ENCODE data around the gene TUBA8.

GRCh38 chr22:18109410-18110193 is 1.0 kb upstream of the TUBA8 start:
- TF ChIP-seq EGR1 (IDR thresholded peaks at IDR 0.05) (no peak), TAF1 (IDR thresholded peaks at IDR 0.05; ENCODE audit: low read depth) (no peak), FOXM1 (IDR thresholded peaks at IDR 0.05; ENCODE audit: borderline replicate concordance, low read depth) (no peak), REST (IDR thresholded peaks at IDR 0.05; ENCODE audit: low read depth) (no peak), CREB1 (IDR thresholded peaks at IDR 0.05; ENCODE audit: low read depth) (no peak), RAD21 (IDR thresholded peaks at IDR 0.05; ENCODE audit: low read depth) (no peak), MAX (IDR thresholded peaks at IDR 0.05) (no peak), NFIC (IDR thresholded peaks at IDR 0.05) (no peak), ZBTB7A (IDR thresholded peaks at IDR 0.05; ENCODE audit: low read depth) (no peak), EP300 (IDR thresholded peaks at IDR 0.05; ENCODE audit: borderline replicate concordance) (no peak), YY1 (IDR thresholded peaks at IDR 0.05; ENCODE audit: low read depth) (no peak), TCF12 (IDR thresholded peaks at IDR 0.05; ENCODE audit: low read depth) (no peak), CEBPB (IDR thresholded peaks at IDR 0.05) (no peak)
